ENCODE data around the gene ZNF500. TPM values are rescaled to one million over a fixed set of nuclear protein-coding genes. Genes with fewer than 3 reads are reported as not detected.

The ZNF500 gene
- total and polyA plus RNA-seq, 2 experiments from 2014 or later: 5.8 to 15.3 TPM

DNA sequence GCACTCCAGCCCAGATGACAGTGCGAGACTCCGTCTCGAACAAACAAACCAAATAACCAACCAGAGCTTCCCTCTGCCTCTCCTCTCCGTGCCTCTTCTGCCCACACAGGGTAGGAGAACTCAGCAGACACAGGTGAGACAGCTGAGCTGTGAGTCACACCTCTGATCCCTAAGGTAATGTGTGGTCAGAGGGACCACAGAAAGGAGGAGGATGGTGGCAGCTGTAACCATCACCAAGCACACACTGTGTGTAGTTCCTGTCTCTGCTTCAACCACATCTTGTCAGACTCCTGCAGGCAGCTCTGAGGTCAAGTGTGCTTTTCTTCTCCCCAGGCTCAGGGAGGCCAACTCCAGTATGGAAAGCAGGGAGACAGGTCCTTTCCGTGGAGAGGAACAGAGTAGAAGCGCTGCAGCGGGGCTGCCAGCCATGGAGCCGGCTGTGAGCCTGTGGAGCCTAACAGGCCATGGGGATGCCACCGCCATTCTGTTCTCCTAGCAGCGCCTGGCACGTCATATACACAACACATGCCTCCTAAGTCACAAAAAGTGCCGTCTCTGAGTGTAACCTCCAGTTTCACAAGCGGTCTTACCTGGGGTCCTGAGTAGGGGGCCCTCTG, 66.5 kb downstream of the ZNF500 start:
- Histone ChIP-seq H3K4me1 (ENCODE audit: insufficient read depth) (no peaks in the 10 kb centered on the region), H3K79me2 (replicated peaks; ENCODE audit: insufficient read depth) (no peaks in the 10 kb centered on the region), H3K27ac (ENCODE audit: low read depth) (no peak overlapping the region), H3K4me3 (no peak overlapping the region), H3K9me2 (ENCODE audit: insufficient read depth) (no peaks in the 10 kb centered on the region), H2AFZ (no peak overlapping the region), H3K4me2 (no peak overlapping the region), H3K36me3 (ENCODE audit: insufficient read depth) (peaks cover 15% of the 10 kb centered on the region), H3K27me3 (ENCODE audit: insufficient read depth) (no peaks in the 10 kb centered on the region), H4K20me1 (replicated peaks; ENCODE audit: insufficient read depth) (peaks cover 3% of the 10 kb centered on the region), H3F3A (replicated peaks; ENCODE audit: low read depth) (peaks cover 5% of the 10 kb centered on the region)
- no peak overlapping the region for H3K4me3 Mint-ChIP-seq
- no peaks in the 10 kb centered on the region; the same call in 2 of the 3 replicates for H3K9me3 Mint-ChIP-seq
- peaks cover 51% of the 10 kb centered on the region for H3K36me3 Mint-ChIP-seq (ENCODE audit: low read depth)
- ATAC-seq (no peak), DNase-seq (ENCODE audit: low spot score) (no peak)
- H3K27ac Mint-ChIP-seq: no peak overlapping the region
- 0 out of 3 replicates have a peak, but pooled peaks cover 1% of the 10 kb centered on the region for H3K4me1 Mint-ChIP-seq
- peaks cover 7% of the 10 kb centered on the region for H3K27me3 Mint-ChIP-seq (ENCODE audit: insufficient read depth, low read depth, poor library complexity)
- TF ChIP-seq POLR2AphosphoS5 (IDR thresholded peaks at IDR 0.05; ENCODE audit: low read depth) (no peak), ETS1 (IDR thresholded peaks at IDR 0.05) (no peak), EZH2 (IDR thresholded peaks at IDR 0.05; ENCODE audit: low read depth, unreplicated experiment) (no peak), NANOG (IDR thresholded peaks at IDR 0.05; ENCODE audit: borderline replicate concordance) (no peak), JUNB (IDR thresholded peaks at IDR 0.05; ENCODE audit: unreplicated experiment) (no peak), ZNF331 (CRISPR knock-in tag; IDR thresholded peaks at IDR 0.05; ENCODE audit: low read depth) (no peak), EZH2phosphoT487 (IDR thresholded peaks at IDR 0.05; ENCODE audit: unreplicated experiment) (no peak), ZNF114 (CRISPR knock-in tag; IDR thresholded peaks at IDR 0.05) (no peak), REST (IDR thresholded peaks at IDR 0.05; ENCODE audit: unreplicated experiment) (no peak), STAT1 (IDR thresholded peaks at IDR 0.05; ENCODE audit: unreplicated experiment) (no peak), CREB1 (CRISPR knock-in tag; IDR thresholded peaks at IDR 0.05; ENCODE audit: low read depth) (no peak)
- TF ChIP-seq, protein P1, sequence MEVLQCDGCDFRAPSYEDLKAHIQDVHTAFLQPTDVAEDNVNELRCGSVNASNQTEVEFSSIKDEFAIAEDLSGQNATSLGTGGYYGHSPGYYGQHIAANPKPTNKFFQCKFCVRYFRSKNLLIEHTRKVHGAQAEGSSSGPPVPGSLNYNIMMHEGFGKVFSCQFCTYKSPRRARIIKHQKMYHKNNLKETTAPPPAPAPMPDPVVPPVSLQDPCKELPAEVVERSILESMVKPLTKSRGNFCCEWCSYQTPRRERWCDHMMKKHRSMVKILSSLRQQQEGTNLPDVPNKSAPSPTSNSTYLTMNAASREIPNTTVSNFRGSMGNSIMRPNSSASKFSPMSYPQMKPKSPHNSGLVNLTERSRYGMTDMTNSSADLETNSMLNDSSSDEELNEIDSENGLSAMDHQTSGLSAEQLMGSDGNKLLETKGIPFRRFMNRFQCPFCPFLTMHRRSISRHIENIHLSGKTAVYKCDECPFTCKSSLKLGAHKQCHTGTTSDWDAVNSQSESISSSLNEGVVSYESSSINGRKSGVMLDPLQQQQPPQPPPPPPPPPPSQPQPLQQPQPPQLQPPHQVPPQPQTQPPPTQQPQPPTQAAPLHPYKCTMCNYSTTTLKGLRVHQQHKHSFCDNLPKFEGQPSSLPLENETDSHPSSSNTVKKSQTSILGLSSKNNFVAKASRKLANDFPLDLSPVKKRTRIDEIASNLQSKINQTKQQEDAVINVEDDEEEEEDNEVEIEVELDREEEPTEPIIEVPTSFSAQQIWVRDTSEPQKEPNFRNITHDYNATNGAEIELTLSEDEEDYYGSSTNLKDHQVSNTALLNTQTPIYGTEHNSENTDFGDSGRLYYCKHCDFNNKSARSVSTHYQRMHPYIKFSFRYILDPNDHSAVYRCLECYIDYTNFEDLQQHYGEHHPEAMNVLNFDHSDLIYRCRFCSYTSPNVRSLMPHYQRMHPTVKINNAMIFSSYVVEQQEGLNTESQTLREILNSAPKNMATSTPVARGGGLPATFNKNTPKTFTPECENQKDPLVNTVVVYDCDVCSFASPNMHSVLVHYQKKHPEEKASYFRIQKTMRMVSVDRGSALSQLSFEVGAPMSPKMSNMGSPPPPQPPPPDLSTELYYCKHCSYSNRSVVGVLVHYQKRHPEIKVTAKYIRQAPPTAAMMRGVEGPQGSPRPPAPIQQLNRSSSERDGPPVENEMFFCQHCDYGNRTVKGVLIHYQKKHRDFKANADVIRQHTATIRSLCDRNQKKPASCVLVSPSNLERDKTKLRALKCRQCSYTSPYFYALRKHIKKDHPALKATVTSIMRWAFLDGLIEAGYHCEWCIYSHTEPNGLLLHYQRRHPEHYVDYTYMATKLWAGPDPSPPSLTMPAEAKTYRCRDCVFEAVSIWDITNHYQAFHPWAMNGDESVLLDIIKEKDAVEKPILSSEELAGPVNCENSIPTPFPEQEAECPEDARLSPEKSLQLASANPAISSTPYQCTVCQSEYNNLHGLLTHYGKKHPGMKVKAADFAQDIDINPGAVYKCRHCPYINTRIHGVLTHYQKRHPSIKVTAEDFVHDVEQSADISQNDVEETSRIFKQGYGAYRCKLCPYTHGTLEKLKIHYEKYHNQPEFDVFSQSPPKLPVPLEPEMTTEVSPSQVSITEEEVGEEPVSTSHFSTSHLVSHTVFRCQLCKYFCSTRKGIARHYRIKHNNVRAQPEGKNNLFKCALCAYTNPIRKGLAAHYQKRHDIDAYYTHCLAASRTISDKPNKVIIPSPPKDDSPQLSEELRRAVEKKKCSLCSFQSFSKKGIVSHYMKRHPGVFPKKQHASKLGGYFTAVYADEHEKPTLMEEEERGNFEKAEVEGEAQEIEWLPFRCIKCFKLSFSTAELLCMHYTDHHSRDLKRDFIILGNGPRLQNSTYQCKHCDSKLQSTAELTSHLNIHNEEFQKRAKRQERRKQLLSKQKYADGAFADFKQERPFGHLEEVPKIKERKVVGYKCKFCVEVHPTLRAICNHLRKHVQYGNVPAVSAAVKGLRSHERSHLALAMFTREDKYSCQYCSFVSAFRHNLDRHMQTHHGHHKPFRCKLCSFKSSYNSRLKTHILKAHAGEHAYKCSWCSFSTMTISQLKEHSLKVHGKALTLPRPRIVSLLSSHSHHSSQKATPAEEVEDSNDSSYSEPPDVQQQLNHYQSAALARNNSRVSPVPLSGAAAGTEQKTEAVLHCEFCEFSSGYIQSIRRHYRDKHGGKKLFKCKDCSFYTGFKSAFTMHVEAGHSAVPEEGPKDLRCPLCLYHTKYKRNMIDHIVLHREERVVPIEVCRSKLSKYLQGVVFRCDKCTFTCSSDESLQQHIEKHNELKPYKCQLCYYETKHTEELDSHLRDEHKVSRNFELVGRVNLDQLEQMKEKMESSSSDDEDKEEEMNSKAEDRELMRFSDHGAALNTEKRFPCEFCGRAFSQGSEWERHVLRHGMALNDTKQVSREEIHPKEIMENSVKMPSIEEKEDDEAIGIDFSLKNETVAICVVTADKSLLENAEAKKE (CRISPR knock-in tag; IDR thresholded peaks at IDR 0.05): no peak

Measured in GM23338 (cell line).